HK-2 (cell line): ENCODE measurements around the gene CPSF3.

Experiments
- DNase-seq: peaks from one replicate; pipeline ENCODE4 v3.0.0-alpha.2; 2018; ENCODE audit not compliant: unreplicated experiment

The CPSF3 gene

DNA sequence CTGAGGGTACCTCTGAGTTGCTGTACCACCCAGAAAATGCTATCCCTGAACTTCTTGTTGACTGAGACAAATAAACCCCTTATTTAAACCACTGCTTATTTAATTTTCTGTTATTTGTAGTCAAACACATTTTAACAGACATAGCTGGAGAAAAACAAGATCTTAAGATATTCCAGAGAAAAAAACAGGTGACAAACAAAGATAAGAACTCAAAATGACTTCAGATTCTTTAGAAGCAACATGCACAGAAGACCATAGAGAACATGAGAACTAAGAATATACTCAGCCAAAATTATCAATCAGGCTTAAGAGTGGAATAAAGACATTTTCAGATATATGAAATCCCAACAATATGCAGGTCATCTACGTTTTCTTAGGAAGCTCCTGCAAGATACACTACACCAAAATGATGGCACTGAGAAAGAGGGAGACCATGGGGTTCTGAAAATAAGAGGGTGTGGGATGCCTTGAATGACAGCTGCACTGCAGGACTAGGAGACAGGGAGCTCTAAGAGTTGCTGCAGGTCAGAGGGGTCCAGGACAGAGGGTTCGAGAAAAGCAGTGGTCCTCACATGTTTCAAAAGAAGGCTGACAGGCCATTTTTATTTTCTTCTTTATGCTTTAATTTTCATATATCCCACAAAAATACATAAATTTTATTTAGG lies 93.8 kb downstream of the CPSF3 start:
- DNase-seq = no peak

DNA sequence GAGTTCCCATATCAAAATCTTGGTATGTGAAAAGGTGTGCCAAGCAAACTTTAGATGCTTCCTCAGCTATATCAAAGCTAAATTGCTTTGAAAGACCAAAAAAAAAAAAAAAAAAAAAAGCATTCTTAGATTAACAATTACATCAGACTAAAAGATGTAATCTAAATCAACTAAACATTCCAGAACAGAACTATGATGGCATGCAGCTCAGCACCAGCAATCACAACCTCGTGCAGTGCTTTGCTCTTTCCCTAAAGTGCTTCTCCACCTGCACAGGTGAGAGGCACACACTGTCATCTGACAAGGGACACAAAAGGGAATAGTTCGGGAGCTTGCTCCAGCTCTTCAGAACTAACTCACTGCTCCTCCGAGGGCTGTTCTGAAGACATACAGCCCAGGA lies 94.7 kb downstream of the CPSF3 start:
- no peak for DNase-seq

DNA sequence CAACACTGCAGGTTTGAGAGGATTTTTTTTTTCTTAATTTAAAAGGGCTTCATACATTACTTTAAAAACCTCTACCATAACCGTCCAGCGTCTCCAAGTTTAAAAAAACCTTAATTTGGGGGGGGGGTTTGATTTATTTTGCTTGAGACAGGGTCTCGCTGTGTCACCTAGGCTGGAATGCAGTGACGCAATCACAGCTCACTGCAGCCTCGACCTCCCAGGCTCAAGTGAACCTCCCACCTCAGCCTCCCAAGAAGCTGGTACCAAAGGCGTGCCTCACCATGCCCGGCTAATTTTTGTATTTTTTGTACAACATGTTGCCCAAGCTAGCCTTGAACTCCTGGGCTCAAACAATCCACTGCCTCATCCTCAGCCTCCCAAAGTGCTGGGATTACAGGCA lies 95.3 kb downstream of the CPSF3 start:
- no peak for DNase-seq

DNA sequence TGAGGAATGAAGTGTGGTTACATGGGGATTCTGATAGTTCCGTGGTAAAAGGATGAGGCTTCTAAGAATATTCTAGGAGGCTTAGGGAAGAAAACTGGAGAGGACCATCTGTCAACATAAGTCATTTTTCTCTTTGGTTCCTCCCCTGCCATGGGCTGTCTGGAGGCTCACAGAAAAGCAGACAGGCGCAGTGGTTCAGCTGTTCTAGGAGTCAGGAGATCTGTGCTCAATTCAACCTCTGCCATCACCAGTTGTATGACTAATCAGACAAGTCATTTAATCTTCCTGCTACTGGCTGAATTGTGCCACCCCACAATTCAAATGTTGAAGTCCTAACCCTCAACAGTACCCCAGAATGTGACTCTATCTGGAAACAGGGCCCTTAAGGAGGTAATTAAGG lies 95.8 kb downstream of the CPSF3 start:
- DNase-seq = no peak
